B cell (primary cell): ENCODE measurements around the gene STARD10. TPM values are rescaled to one million over a fixed set of nuclear protein-coding genes. Genes with fewer than 3 reads are reported as not detected.

Source experiments
- ATAC-seq: fragments of 200-7000 bp; cut with Tn5 transposase; one replicate; pipeline ENCODE4 v1.10.0; 2021; ENCODE audit warnings: low read depth, mild to moderate bottlenecking, moderate number of reproducible peaks, moderate library complexity
- CTCF ChIA-PET: fragments of 350-600 bp; sonication (Branson Sonifier 250); formaldehyde crosslinking; loops from one replicate; lab custom pipeline; 2021; ENCODE audit warnings: antibody characterized with exemption, inconsistent platforms; lab: Charles Lee
- POLR2A ChIA-PET: fragments of 350-600 bp; sonication (Branson Sonifier 250); formaldehyde crosslinking; loops from one replicate; lab custom pipeline; 2021; ENCODE audit warnings: antibody characterized with exemption; lab: Charles Lee
- DNase-seq: peaks from one replicate; pipeline ENCODE4 v3.0.0; 2013
- H2AFZ ChIP-seq: 2 replicates; pipeline ENCODE4 v1.6.1; 2012; ENCODE audit warnings: mild to moderate bottlenecking, low read depth, low read length; ENCODE audit not compliant: insufficient read depth, poor library complexity, severe bottlenecking
- H3K27ac ChIP-seq, 2 donors: 1 replicate in 1 of 2; 2 replicates in 1 of 2; pipeline ENCODE4 v1.5.1; 2012 to 2013; ENCODE audit warnings: low read length in 2 of 2, mild to moderate bottlenecking in 2 of 2, moderate library complexity in 1 of 2
- H3K27me3 ChIP-seq, 4 experiments: fragments of 200-600 bp in 1 of 4; sonication (generic) in 1 of 4; replicated peaks in 1 of 4; 1 replicate in 2 of 4; 2 replicates in 2 of 4; pipeline versions ENCODE4 v1.6.1 to v1.7.0; 2013 to 2016; ENCODE audit warnings: low read length in 3 of 4, mild to moderate bottlenecking in 2 of 4, mixed read lengths in 1 of 4, moderate library complexity in 1 of 4; ENCODE audit not compliant: insufficient read depth in 4 of 4, control insufficient read depth in 3 of 4; ENCODE audit errors: control extremely low read depth in 1 of 4
- H3K36me3 ChIP-seq, 2 experiments: replicated peaks in 1 of 2; 1 replicate in 1 of 2; 2 replicates in 1 of 2; pipeline versions ENCODE4 v1.6.1 to v1.7.1; 2013; ENCODE audit warnings: low read length in 1 of 2; ENCODE audit not compliant: insufficient read depth in 2 of 2, control insufficient read depth in 1 of 2; ENCODE audit errors: control extremely low read depth in 1 of 2, extremely low read depth in 1 of 2
- H3K4me1 ChIP-seq, 2 donors: fragments of 200-600 bp in 1 of 2; sonication (generic) in 1 of 2; 1 replicate in 1 of 2; 2 replicates in 1 of 2; pipeline versions ENCODE4 v1.5.1 to v1.6.1; 2013 to 2017; ENCODE audit warnings: low read length in 2 of 2; ENCODE audit not compliant: control insufficient read depth in 2 of 2, insufficient read depth in 2 of 2
- H3K4me2 ChIP-seq: replicated peaks from 2 replicates; pipeline ENCODE3; 2012; ENCODE audit warnings: mild to moderate bottlenecking, low read depth, low read length; ENCODE audit not compliant: poor library complexity, severe bottlenecking
- H3K4me3 ChIP-seq, 5 experiments: fragments of 200-600 bp in 1 of 5; sonication (generic) in 1 of 5; 1 replicate in 3 of 5; 2 replicates in 2 of 5; pipeline versions ENCODE4 v1.5.1 to v1.7.0; 2011 to 2016; ENCODE audit warnings: low read length in 4 of 5, mild to moderate bottlenecking in 4 of 5, low read depth in 2 of 5, control low read depth in 1 of 5, moderate library complexity in 1 of 5; ENCODE audit not compliant: insufficient read depth in 1 of 5; ENCODE audit errors: control extremely low read depth in 1 of 5, extremely low read depth in 1 of 5
- H3K79me2 ChIP-seq: fragments of 200-600 bp; sonication (generic); one replicate; pipeline ENCODE4 v1.6.0; 2016; ENCODE audit warnings: low read length; ENCODE audit not compliant: control insufficient read depth, insufficient read depth
- H3K9ac ChIP-seq: fragments of 200-600 bp; sonication (generic); 2 replicates; pipeline ENCODE4 v1.6.1; 2017; ENCODE audit warnings: mild to moderate bottlenecking, low read length, moderate library complexity
- H3K9me3 ChIP-seq, 3 donors: one replicate each; pipeline versions ENCODE4 v1.6.1 to v1.7.1; 2013; ENCODE audit warnings: low read length in 2 of 3; ENCODE audit not compliant: control insufficient read depth in 2 of 3, insufficient read depth in 1 of 3; ENCODE audit errors: control extremely low read depth in 1 of 3
- H4K20me1 ChIP-seq: 2 replicates; pipeline ENCODE4 v1.6.0; 2012; ENCODE audit warnings: mild to moderate bottlenecking, low read length; ENCODE audit not compliant: insufficient read depth, control insufficient read depth, poor library complexity, severe bottlenecking
- H3K27ac Mint-ChIP-seq: one replicate; pipeline ENCODE4 v1.8.0; 2021; ENCODE audit warnings: mixed read lengths
- H3K27me3 Mint-ChIP-seq: one replicate; pipeline ENCODE4 v1.8.0; 2021; ENCODE audit warnings: mixed read lengths
- H3K4me1 Mint-ChIP-seq: one replicate; pipeline ENCODE4 v1.8.0; 2021; ENCODE audit warnings: mixed read lengths
- H3K4me3 Mint-ChIP-seq: one replicate; pipeline ENCODE4 v1.8.0; 2021; ENCODE audit warnings: mixed read lengths
- H3K9me3 Mint-ChIP-seq: one replicate; pipeline ENCODE4 v1.8.0; 2022; ENCODE audit warnings: mixed read lengths; ENCODE audit not compliant: insufficient read depth
- CTCF ChIP-seq: fragments of 200-600 bp; IDR thresholded peaks from one replicate; pipeline ENCODE4 v1.8.0; 2022; ENCODE audit warnings: antibody characterized with exemption, mild to moderate bottlenecking
- EZH2 ChIP-seq: IDR thresholded peaks from 2 replicates; pipeline ENCODE4 v1.6.1; 2012; ENCODE audit warnings: borderline replicate concordance, low read depth, mild to moderate bottlenecking, moderate library complexity, low read length; ENCODE audit not compliant: insufficient read depth, poor library complexity, severe bottlenecking
- WGBS: methylation state at CpG from one replicate; pipeline ENCODE4 v1.1.5; 2013; ENCODE audit warnings: missing lambda C conversion rate; ENCODE audit not compliant: insufficient coverage; 5-methylcytosine and 5-hydroxymethylcytosine counted together
- intact Hi-C: fragments of 100-400 bp; cut with micrococcal nuclease; formaldehyde crosslinking; loops from one replicate; pipeline ENCODE4 v1.10.0; 2022
- polyA plus RNA-seq: library from polyadenylated mRNA; depleted of rRNA; stranded (reverse); fragments of >200 nt; gene quantifications from 2 replicates; pipeline ENCODE4 v1.2.3, GENCODE V29; 2012
- total RNA-seq, 2 donors: library from RNA; stranded (reverse); fragments of 120-200 nt in 1 of 2; gene quantifications; 1 replicate in 1 of 2; 2 replicates in 1 of 2; pipeline versions ENCODE4 v1.2.3 to v1.2.4, GENCODE V29; 2013 to 2022

STARD10 gene
- total and polyA plus RNA-seq, 2 donors (not counting 1 experiment from before 2014, with no cell fraction given) = 37.5 to 39.2 TPM

DNA sequence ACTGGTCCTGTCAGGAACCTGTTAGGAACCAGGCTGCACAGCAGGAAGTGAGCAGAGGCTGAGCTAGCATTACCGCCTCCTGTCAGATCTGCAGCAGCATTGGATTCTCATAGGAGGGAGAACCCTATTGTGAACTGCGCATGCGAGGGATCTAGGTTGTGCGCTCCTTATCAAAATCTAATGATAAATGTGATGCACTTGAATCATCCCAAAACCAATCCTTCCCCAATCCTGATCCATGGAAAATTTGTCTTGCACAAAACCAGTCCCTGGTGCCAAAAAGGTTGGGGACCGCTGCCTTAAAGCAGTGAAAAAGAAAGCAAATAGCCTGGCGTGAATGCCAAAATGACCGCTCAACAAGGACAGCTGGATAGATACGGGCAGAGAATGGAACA, 39.7 kb downstream of the STARD10 start:
- Histone ChIP-seq H3K36me3 (peaks cover 0 to 3% of the 10 kb centered on the region in 2 experiments), H2AFZ (no peak overlapping the region), H3K9me3 (no peaks in the 10 kb centered on the region), H3K9ac (no peak overlapping the region), H4K20me1 (peaks cover 24% of the 10 kb centered on the region), H3K4me1 (peaks cover 30 to 39% of the 10 kb centered on the region in 2 donors), H3K4me2 (no peak overlapping the region), H3K27me3 (no peaks in the 10 kb centered on the region), H3K79me2 (peaks cover 40% of the 10 kb centered on the region), H3K27ac (no peak overlapping the region), H3K4me3 (no peak overlapping the region)
- Mint-ChIP-seq H3K9me3 (no peaks in the 10 kb centered on the region), H3K27ac (no peak overlapping the region), H3K4me3 (no peak overlapping the region), H3K27me3 (no peaks in the 10 kb centered on the region), H3K4me1 (peaks cover 33% of the 10 kb centered on the region)
- intact Hi-C loops = loop anchor here (5.0 kb wide), 1 partner anchor 532 kb away; the partner anchor contains the start of gene INPPL1
- ATAC-seq (no peak), DNase-seq (no peak)
- TF ChIP-seq CTCF (no peak), EZH2 (no peak)
- CTCF ChIA-PET = interaction anchor here (1.0 kb wide), 1 partner anchor 15 kb away, joined by 4 read pairs; no protein-coding TSS in a partner anchor
- POLR2A ChIA-PET = no interaction called here
- WGBS = 100% methylated on average over 5 of the region's 8 CpGs

GRCh38 chr11:72753341-72754148, 40.3 kb downstream of the STARD10 start:
- Histone ChIP-seq H3K27ac (no peak overlapping the region), H3K4me3 (no peak overlapping the region), H3K9me3 (no peaks in the 10 kb centered on the region), H3K27me3 (no peaks in the 10 kb centered on the region), H3K4me2 (peak overlapping the region; percentile 96), H3K79me2 (peaks cover 46% of the 10 kb centered on the region), H3K4me1 (peaks cover 35 to 45% of the 10 kb centered on the region in 2 donors), H2AFZ (no peak overlapping the region), H4K20me1 (peaks cover 30% of the 10 kb centered on the region), H3K36me3 (peaks cover 0 to 3% of the 10 kb centered on the region in 2 experiments), H3K9ac (no peak overlapping the region)
- Mint-ChIP-seq H3K4me3 (peak overlapping the region; percentile 99), H3K27me3 (no peaks in the 10 kb centered on the region), H3K27ac (peak overlapping the region; percentile 74), H3K9me3 (no peaks in the 10 kb centered on the region), H3K4me1 (peaks cover 37% of the 10 kb centered on the region)
- ChIA-PET CTCF (interaction anchor here (0.8 to 1.6 kb wide), 5 partner anchors 15 to 69 kb away, joined by 3 to 11 read pairs (median 4); partner anchors contain the start of gene ATG16L2), POLR2A (interaction anchor here (0.6 to 0.8 kb wide), 4 partner anchors 13 to 45 kb away, joined by 3 to 7 read pairs (median 5); no protein-coding TSS in a partner anchor)
- no peak for TF ChIP-seq EZH2
- TF ChIP-seq CTCF = no peak
- intact Hi-C loops = loop anchor here (2.0 to 5.0 kb wide), 2 partner anchors 69 to 531 kb away; partner anchors contain the start of gene INPPL1
- ATAC-seq = no peak
- 94% methylated on average over 9 of the region's 9 CpGs for WGBS
- no peak for DNase-seq
